Measurements from ENCODE around the gene TAF5.
"Not testable (repeated sequence)": the region's sequence is repeated elsewhere in the genome, so short reads cannot be mapped to it uniquely, and the experiment has no call there.

Gene TAF5

GRCh38 chr10:103350517-103351260 lies 17.1 kb upstream of the TAF5 start, which contains the start of gene PCGF6:
PCGF6 (minus strand) TSS chr10:103351140; CDS start chr10:103351066, 74 bp downstream.
- ChIA-PET CTCF (interaction anchor here (0.9 to 1.9 kb wide), 6 partner anchors 17 to 135 kb away, joined by 3 to 6 read pairs (median 5); no protein-coding TSS in a partner anchor), POLR2A (interaction anchor here (0.8 kb wide), 2 partner anchors 17 to 18 kb away, joined by 3 to 4 read pairs; partner anchors contain the start of gene TAF5)
- peak within 1 kb of the TSS; percentile 73 for H3K4me3 ChIP-seq (ENCODE audit: low read depth, low read length)
- peak; percentile 19 for TF ChIP-seq CTCF (IDR thresholded peaks at IDR 0.05; ENCODE audit: insufficient read depth, low read length, missing control alignments)
- DNase-seq (ENCODE audit: low read depth, low spot score): no peak

- no peak for TF ChIP-seq CTCF (IDR thresholded peaks at IDR 0.05; ENCODE audit: insufficient read depth, low read length, missing control alignments)
- POLR2A ChIA-PET: no interaction called here
Measured at GRCh38 chr10:103353281-103353680, 14.5 kb upstream of the TAF5 start.

DNA sequence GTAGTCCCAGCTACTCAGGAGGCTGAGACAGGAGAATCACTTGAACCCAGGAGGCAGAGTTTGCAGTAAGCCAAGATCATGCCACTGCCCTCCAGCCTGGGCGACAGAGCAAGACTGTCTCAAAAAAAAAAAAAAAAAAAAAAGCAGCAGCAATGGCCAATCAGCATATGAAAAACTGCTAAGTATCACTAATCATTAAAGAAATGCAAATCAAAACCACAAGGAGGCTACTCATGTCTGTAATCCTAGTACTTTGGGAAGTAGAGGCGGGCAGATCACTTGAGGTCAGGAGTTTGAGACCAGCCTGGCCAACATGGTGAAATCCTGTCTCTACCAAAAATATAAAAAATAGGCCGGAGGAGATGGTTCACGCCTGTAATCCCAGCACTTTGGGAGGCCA lies 13.2 kb upstream of the TAF5 start:
- CTCF ChIA-PET; POLR2A ChIA-PET; DNase-seq (ENCODE audit: low read depth, low spot score); H3K4me3 ChIP-seq (ENCODE audit: low read depth, low read length): not testable (repeated sequence)

More at GRCh38 chr10:103353281-103353680, 14.5 kb upstream of the TAF5 start:
- H3K4me3 ChIP-seq (ENCODE audit: low read depth, low read length): no peak overlapping the region
- DNase-seq (ENCODE audit: low read depth, low spot score): no peak
- CTCF ChIA-PET: interaction anchor here (0.7 to 1.7 kb wide), 2 partner anchors 19 to 54 kb away, joined by 3 to 8 read pairs; no protein-coding TSS in a partner anchor

GRCh38 chr10:103355906-103356599 lies 11.7 kb upstream of the TAF5 start:
- TF ChIP-seq CTCF (IDR thresholded peaks at IDR 0.05; ENCODE audit: insufficient read depth, low read length, missing control alignments): no peak
- H3K4me3 ChIP-seq (ENCODE audit: low read depth, low read length): no peak overlapping the region
- CTCF ChIA-PET: interaction anchor here (1.2 to 1.7 kb wide), 2 partner anchors 11 to 22 kb away, joined by 4 to 5 read pairs; partner anchors contain the start of gene TAF5
- POLR2A ChIA-PET: no interaction called here
- no peak for DNase-seq (ENCODE audit: low read depth, low spot score)

- POLR2A ChIA-PET: interaction anchor here (0.6 kb wide), 1 partner anchor 18 kb away, joined by 6 read pairs; no protein-coding TSS in a partner anchor
- CTCF ChIA-PET; DNase-seq (ENCODE audit: low read depth, low spot score); H3K4me3 ChIP-seq (ENCODE audit: low read depth, low read length): not testable (repeated sequence)
Measured at GRCh38 chr10:103359493-103359892, 8.3 kb upstream of the TAF5 start.

DNA sequence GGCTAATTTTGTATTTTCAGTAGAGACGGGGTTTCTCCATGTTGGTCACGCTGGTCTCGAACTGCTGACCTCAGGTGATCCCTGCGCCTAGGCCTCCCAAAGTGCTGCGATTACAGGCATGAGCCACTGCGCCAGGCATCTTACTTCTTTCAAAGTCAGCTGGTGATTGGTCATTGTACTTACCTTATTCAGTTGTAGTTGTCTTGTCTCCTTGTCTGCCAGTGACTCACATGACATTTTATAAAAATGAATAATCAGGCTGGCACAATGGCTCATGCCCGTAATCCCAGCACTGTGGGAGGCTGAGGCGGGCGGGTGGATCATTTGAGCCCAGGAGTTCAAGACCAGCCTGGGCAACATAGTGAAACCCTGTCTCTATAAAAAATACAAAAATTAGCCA lies 7.0 kb upstream of the TAF5 start:
- CTCF ChIA-PET; DNase-seq (ENCODE audit: low read depth, low spot score); POLR2A ChIA-PET; H3K4me3 ChIP-seq (ENCODE audit: low read depth, low read length): not testable (repeated sequence)

- CTCF ChIA-PET: interaction anchor here (1.5 to 1.6 kb wide), 2 partner anchors 11 to 18 kb away, joined by 4 to 5 read pairs; no protein-coding TSS in a partner anchor
- POLR2A ChIA-PET: interaction anchor here (0.6 to 2.2 kb wide), 4 partner anchors 10 to 180 kb away, joined by 4 to 8 read pairs (median 6); partner anchors contain the start of genes ATP5MK and PDCD11
- TF ChIP-seq CTCF (IDR thresholded peaks at IDR 0.05; ENCODE audit: insufficient read depth, low read length, missing control alignments): no peak
- DNase-seq (ENCODE audit: low read depth, low spot score): no peak
- H3K4me3 ChIP-seq (ENCODE audit: low read depth, low read length): peak overlapping the region; percentile 86
Measured at GRCh38 chr10:103367379-103367781, 396 bp upstream of the TAF5 start.

Data from AG04449 (cell line).